Upper lobe of left lung (tissue), 4 donors: Measurements from ENCODE around the gene RIN3.

Experiments used
- CTCF ChIP-seq, 6 experiments: fragments of 450-650 bp in 4 of 6; fragments of 200-600 bp in 2 of 6; sonication (generic) in 2 of 6; IDR thresholded peaks; one replicate each; pipeline ENCODE4 v1.5.1; 2016 to 2019; ENCODE audit warnings: antibody characterized with exemption in 6 of 6
- POLR2A ChIP-seq, 4 donors: fragments of 450-650 bp; IDR thresholded peaks; one replicate each; pipeline ENCODE4 v1.5.1; 2016 to 2017; ENCODE audit warnings: antibody characterized with exemption in 4 of 4, mild to moderate bottlenecking in 2 of 4
- POLR2AphosphoS5 ChIP-seq, 2 donors: sonication (generic); formaldehyde crosslinking; IDR thresholded peaks; one replicate each; pipeline ENCODE4 v1.5.1; 2017; ENCODE audit warnings: antibody characterized with exemption in 2 of 2

- no peak for TF ChIP-seq CTCF (IDR thresholded peaks at IDR 0.05)
- TF ChIP-seq POLR2AphosphoS5 (IDR thresholded peaks at IDR 0.05), result no peak
- no peak for TF ChIP-seq POLR2A (IDR thresholded peaks at IDR 0.05)
Observed at GRCh38 chr14:92496191-92496857, 17.3 kb upstream of the RIN3 start.
